T47D (cell line): ENCODE measurements around the gene CPXM1.

Experiments used
- DNase-seq, 2 experiments: peaks; one replicate each; pipeline versions ENCODE4 v3.0.0 to v3.0.0-alpha.2; 2011 to 2012; ENCODE audit warnings: low read depth in 1 of 2, low spot score in 1 of 2
- JUND ChIP-seq: IDR thresholded peaks from 2 replicates; pipeline ENCODE4 v1.6.1; 2012; ENCODE audit warnings: low read depth
- in situ Hi-C: cut with HindIII; loops from 2 replicates; pipeline ENCODE4 v1.10.0; 2016; ENCODE audit warnings: low sequenced_read_pairs, low pct_unique_long_range_greater_than_20kb

The CPXM1 gene

GRCh38 chr20:2804852-2805688, 4.6 kb upstream of the CPXM1 start:
- in situ Hi-C loops = no loop called here
- no peak for DNase-seq
- no peak for TF ChIP-seq JUND

GRCh38 chr20:2804041-2804828, 3.8 kb upstream of the CPXM1 start:
- no peak for TF ChIP-seq JUND
- in situ Hi-C loops = no loop called here
- no peak for DNase-seq

GRCh38 chr20:2801286-2801728, 880 bp upstream of the CPXM1 start:
- in situ Hi-C loops = no loop called here
- no peak for TF ChIP-seq JUND

GRCh38 chr20:2799688-2800520, 523 bp downstream of the CPXM1 start:
- in situ Hi-C loops = no loop called here
- no peak for DNase-seq
- TF ChIP-seq JUND = no peak

More at GRCh38 chr20:2801286-2801728, 880 bp upstream of the CPXM1 start:
- DNase-seq = peak in 1 of 2 experiments; percentile 48

- in situ Hi-C loops = no loop called here
- no peak for TF ChIP-seq JUND
- DNase-seq = no peak
These were observed 1.2 kb downstream of the CPXM1 start for GRCh38 chr20:2799271-2799670.

- DNase-seq = peak in 1 of 2 experiments; percentile 21
These were observed 1.6 kb downstream of the CPXM1 start for GRCh38 chr20:2798814-2799213.

GRCh38 chr20:2798095-2798805, 2.2 kb downstream of the CPXM1 start:
- TF ChIP-seq JUND = no peak
- in situ Hi-C loops = no loop called here
- no peak for DNase-seq

More at GRCh38 chr20:2798814-2799213, 1.6 kb downstream of the CPXM1 start:
- in situ Hi-C loops = no loop called here
- TF ChIP-seq JUND = no peak

- TF ChIP-seq JUND = no peak
- in situ Hi-C loops = no loop called here
These were observed 3.1 kb downstream of the CPXM1 start for GRCh38 chr20:2797136-2797983.

GRCh38 chr20:2796011-2796660, 4.3 kb downstream of the CPXM1 start:
- TF ChIP-seq JUND = no peak
- DNase-seq = no peak
- in situ Hi-C loops = no loop called here

More at GRCh38 chr20:2797136-2797983, 3.1 kb downstream of the CPXM1 start:
- no peak for DNase-seq

- no peak for DNase-seq
- in situ Hi-C loops = no loop called here
- TF ChIP-seq JUND = no peak
These were observed 5.0 kb downstream of the CPXM1 start for GRCh38 chr20:2795451-2795850.

GRCh38 chr20:2794866-2795447, 5.5 kb downstream of the CPXM1 start:
- DNase-seq = no peak
- in situ Hi-C loops = no loop called here
- no peak for TF ChIP-seq JUND
